Subcutaneous preadipocyte (primary cell): ENCODE measurements around the gene ACADSB. TPM values are rescaled to one million over a fixed set of nuclear protein-coding genes. Genes with fewer than 3 reads are reported as not detected.

Experiments used
- total RNA-seq: library from RNA; depleted of rRNA; stranded (reverse); fragments of >200 nt; gene quantifications from 2 replicates; pipeline ENCODE4 v1.2.3, GENCODE V29; 2012

The ACADSB gene
- total RNA-seq: 4.0 and 5.3 TPM in 2 replicates

GRCh38 chr10:123008355-123009104 lies at the start of gene ACADSB, which contains the start of gene IKZF5:
TSS of gene ACADSB (plus strand) at chr10:123009006. CDS start at chr10:123009030, 24 bp downstream.
TSS of gene IKZF5 (minus strand) at chr10:123008795. CDS start at chr10:122998625, 10,170 bp downstream.

GRCh38 chr10:122980209-122981065 lies 28.4 kb upstream of the ACADSB start, which contains the start of gene PSTK:
TSS of gene PSTK (plus strand) at chr10:122980401. CDS start at chr10:122980480, 79 bp downstream.

Other genes with a start within 250 kb of the ACADSB start
- gene CUZD1, start 163.1 kb upstream of the ACADSB start, total RNA-seq: 0.59 and 0.73 TPM in 2 replicates
- gene FAM24B, start 129.4 kb upstream of the ACADSB start, total RNA-seq: 4.1 and 4.4 TPM in 2 replicates
- not detected in 2 replicates for gene FAM24A, start 98.4 kb upstream of the ACADSB start, total RNA-seq
- gene C10orf88, start 54.8 kb upstream of the ACADSB start, total RNA-seq: 4.8 and 6.1 TPM in 2 replicates
- 3.3 and 4.4 TPM in 2 replicates for gene PSTK, start 28.6 kb upstream of the ACADSB start, total RNA-seq
- 4.0 and 4.3 TPM in 2 replicates for gene IKZF5, start 211 bp upstream of the ACADSB start, total RNA-seq
- gene HMX3, start 127.0 kb downstream of the ACADSB start, total RNA-seq: not detected in 2 replicates
- gene HMX2, start 139.1 kb downstream of the ACADSB start, total RNA-seq: not detected in 2 replicates
- gene BUB3, start 145.4 kb downstream of the ACADSB start, total RNA-seq: 175 and 208 TPM in 2 replicates